Transverse colon (tissue), 4 donors: ENCODE data around the gene CDC6.

Experiments
- EP300 ChIP-seq: sonication (generic); formaldehyde crosslinking; IDR thresholded peaks from one replicate; pipeline ENCODE4 v1.6.1; 2017; ENCODE audit warnings: antibody characterized with exemption, low read depth
- POLR2A ChIP-seq: fragments of 450-650 bp; IDR thresholded peaks from one replicate; pipeline ENCODE4 v1.6.1; 2016; ENCODE audit warnings: antibody characterized with exemption, mild to moderate bottlenecking, moderate library complexity
- POLR2AphosphoS5 ChIP-seq, 3 donors: sonication (generic); formaldehyde crosslinking; IDR thresholded peaks; one replicate each; pipeline ENCODE4 v1.6.1; 2016; ENCODE audit warnings: antibody characterized with exemption in 3 of 3
- TF ChIP-seq, protein P1 (sequence below), 5 experiments: fragments of 200-600 bp in 3 of 5; fragments of 450-650 bp in 2 of 5; sonication (generic) in 3 of 5; IDR thresholded peaks; 1 replicate in 2 of 5; 2 replicates in 3 of 5; pipeline ENCODE4 v1.5.1; 2016 to 2017; ENCODE audit warnings: antibody characterized with exemption in 5 of 5, inconsistent platforms in 3 of 5, mild to moderate bottlenecking in 2 of 5, moderate library complexity in 1 of 5

GRCh38 chr17:40329839-40330794, 42.4 kb downstream of the CDC6 start:
- TF ChIP-seq, protein P1, sequence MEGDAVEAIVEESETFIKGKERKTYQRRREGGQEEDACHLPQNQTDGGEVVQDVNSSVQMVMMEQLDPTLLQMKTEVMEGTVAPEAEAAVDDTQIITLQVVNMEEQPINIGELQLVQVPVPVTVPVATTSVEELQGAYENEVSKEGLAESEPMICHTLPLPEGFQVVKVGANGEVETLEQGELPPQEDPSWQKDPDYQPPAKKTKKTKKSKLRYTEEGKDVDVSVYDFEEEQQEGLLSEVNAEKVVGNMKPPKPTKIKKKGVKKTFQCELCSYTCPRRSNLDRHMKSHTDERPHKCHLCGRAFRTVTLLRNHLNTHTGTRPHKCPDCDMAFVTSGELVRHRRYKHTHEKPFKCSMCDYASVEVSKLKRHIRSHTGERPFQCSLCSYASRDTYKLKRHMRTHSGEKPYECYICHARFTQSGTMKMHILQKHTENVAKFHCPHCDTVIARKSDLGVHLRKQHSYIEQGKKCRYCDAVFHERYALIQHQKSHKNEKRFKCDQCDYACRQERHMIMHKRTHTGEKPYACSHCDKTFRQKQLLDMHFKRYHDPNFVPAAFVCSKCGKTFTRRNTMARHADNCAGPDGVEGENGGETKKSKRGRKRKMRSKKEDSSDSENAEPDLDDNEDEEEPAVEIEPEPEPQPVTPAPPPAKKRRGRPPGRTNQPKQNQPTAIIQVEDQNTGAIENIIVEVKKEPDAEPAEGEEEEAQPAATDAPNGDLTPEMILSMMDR (IDR thresholded peaks at IDR 0.05), result no peak
- no peak for TF ChIP-seq POLR2AphosphoS5 (IDR thresholded peaks at IDR 0.05)
- TF ChIP-seq POLR2A, result no peak
- no peak for TF ChIP-seq EP300
